Fibroblast of skin of left biceps (primary cell): Measurements from ENCODE around the gene PTGIS.

Experiments used
- DNase-seq, 2 experiments: peaks; one replicate each; pipeline ENCODE4 v3.0.0-alpha.2; 2013; ENCODE audit warnings: low read depth in 2 of 2

Gene PTGIS

DNA sequence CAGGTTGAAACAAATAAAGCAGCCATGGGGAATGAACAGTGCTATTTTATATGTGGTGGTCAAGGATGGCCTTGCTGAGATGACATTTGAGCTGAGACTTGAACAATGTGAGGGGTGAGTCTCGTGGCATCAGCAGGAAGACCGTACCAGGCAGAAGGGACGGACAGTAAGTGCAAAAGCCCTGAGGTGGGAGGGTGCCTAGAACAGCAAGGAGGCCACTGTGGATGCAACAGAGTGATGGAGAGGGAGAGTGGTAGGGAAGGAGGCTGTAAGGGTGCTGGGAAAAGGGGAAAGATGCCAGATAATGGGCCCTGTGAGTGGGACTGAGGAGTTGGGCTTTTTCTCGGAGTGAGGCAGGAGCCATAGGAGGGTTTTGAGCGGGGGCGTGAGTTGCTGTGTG, 97.0 kb downstream of the PTGIS start:
- no peak for DNase-seq

DNA sequence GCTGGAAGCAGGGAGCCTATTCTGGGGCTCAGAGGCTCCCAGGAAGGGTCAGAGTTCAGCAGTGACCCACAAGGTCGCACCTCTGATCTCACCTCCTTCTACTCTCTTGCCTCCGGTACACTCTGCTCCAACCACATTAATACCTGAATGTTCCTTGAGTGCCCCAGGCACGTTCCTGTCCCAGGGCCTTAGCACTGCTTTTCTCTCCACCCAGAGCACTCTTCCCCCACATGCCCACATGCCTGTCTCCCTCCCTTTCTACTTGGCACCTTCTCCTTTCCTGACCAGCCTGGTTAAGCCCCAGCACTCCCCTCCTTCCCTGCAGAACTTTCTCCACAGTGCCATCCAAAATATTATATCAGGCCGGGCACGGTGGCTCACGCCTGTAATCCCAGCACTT, 98.9 kb downstream of the PTGIS start:
- no peak for DNase-seq

DNA sequence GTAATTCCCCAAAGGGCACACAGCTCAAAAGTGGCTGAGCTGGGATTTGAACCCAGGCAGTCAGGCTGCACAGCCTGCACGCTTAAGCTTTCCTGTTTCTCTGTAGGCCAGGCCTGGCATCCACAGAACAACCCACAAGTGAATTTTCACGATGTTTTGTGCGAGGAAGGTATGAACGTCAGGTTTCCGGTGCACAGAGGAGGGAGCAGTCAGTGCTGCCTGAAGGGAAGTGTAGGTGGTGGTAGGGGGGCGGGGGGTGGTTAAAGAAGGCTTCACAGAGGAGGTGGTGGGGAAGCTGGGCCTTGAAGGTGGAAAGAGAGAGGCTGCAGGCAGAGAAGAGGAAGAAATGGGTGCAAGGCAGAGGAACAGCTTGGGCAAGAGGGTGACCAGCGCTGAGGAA, 99.5 kb downstream of the PTGIS start:
- no peak for DNase-seq

DNA sequence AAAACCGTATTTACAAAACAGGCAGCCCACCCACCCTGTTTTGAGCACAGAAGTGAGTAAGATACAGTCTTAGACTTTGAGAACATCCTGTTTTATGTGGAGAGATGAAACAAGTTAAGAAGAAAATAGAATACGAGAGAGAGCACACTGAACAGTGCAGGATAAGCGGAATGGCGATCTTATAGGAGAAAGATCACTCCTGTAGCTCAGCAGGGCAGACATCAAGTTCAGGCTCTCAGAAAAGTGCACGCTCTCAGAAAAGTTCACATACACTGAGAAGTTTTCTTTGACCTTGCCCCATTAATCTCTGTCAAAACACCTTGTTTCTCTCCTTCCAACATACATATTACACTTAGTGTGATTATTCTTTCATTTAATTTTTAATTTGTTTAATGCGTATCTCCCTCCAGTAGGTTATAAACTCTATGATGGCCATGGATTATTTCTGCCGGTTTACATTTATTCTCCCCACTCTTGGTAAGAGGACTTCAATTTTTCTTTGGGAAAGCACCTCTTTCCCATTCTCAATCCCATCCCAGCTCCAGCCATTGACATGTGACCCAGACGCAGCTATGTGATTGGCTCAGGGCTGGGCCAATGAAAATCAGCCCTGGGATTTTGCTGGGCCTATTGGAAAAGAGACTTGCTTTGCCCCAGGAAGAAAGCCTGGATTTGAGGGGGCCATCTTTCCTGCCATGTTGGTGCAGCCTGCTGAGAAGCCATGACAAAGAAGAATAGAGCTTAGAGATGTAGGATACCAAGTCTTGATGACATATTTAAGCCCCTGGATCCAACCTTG, 101.6 kb downstream of the PTGIS start:
- DNase-seq, result no peak

DNA sequence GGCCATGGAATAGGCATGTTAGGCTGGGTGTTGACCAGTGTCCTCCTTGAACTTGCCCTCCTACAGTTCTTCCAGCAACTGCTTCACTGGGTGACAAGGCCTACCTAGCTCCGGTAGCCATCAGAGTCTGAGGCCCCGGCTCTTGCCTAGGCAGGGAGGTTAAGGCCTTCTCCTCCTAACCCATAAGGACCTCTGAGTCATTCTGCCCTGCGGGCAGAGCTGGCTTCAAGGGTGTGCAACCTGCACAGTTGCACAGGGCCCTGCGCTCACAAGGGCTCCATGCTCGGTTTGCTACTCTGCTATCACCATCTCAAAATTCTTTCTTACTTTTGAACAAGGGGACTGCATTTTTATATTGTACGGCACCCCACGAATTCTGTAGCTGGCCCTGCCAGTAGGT, 103.4 kb downstream of the PTGIS start:
- DNase-seq, result no peak

DNA sequence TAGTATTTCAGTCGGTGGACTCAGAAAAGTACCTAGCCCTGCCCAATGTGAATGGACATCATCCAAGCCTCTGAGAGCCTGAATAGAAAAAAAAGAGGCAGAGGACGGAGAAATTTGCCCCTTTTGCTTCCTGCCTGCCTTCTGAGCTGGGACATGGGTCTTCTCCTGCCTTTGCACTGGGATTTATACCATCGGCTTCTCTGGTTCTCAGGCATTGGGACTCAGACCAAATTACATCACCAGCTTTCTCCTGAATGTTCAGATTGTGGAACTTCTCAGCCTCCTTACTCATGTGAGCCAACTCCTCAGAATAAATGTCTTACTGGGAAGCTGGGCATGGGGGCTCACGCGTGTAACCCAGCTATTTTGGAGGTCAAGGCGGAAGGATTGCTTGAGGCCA, 105.3 kb downstream of the PTGIS start:
- DNase-seq, result no peak

DNA sequence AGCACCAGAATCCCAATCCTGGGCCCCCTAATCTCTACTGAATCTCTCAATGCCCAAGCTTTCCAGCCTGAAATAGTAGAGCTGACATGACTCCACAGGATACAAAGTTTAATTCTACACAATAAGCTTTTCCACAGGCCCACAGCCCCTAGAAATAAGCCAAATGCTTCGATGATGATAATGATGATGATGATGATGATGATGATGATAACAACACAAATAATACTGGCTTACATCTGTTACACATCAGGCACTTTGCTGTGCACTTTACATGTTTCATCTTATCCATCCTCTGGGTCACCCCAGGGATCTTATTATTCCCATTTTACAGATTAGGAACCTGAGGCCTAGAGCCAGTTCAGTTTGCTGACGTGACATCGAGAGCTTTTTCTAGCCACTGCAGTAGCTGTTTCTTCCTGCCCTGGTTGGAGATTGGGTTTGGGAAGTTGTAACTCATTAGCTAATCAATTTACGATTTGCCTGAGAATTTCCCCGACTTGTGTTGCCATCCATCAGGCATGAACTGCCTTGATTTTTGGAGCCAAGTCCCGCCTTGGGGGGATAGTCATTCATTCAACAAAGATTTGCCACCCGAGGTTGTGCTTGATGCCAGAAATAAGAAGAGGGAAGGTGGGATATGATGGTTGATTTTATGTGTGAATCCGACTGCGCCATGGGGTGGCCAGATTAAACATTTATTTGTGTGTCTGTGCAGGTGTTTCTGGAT, 105.9 kb downstream of the PTGIS start:
- no peak for DNase-seq

DNA sequence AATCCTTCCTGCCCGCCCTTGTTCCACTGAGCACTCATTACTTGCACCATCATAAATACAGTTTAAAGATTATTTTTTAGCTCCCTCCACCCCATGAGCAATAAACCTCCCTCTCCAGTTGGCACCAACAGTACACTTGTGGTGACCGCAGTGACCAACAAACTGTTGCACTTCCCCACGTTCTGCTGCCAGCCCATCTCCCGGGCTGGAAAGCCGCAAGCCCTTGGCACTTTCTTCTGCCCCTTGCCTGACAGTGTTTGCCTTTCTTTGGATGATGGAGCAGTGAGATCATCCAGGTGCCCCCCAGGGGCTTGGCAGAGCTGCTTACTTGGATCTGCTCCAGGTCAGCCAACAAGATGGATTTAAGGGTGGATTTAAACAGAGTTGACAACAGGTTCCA, 107.0 kb downstream of the PTGIS start:
- no peak for DNase-seq

DNA sequence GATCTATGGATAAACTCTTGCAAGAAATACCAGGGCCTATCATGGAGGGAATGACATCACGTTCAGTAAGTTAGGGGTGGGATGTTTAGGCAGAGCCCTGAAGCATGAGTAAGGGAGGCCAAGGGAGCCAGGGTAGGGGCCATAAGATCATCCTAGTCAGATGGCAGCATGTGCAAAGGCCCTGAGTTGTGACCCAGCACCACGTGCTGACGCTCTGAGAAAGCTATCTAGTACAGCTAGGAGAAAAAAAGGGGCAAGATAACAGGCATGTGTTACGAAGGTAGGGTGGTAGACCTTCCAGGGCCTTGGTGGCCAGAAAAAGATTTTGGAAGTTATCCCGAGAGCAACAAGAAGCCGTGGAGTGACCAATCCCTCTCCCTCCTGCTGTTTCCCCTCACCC, 107.8 kb downstream of the PTGIS start:
- DNase-seq, result no peak

DNA sequence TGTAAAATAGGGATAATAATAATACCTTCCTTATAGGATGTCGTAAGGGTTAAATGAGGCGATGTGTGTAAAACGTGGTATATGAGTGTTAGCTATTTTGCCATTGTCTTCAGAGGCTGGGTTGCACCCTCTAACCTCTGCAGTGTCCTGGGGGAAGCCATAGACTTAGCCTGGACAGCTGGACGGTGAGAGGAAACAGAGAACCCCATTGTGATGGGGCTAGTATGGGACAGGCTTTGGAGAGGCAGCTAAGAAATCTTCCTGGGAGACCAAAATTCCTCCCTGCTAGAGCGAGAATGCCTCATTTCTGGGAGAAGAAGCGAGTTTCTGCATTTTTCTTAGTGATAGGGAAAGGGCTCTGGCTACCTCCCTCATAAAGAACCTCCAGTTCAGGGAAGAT, 108.3 kb downstream of the PTGIS start:
- no peak for DNase-seq

DNA sequence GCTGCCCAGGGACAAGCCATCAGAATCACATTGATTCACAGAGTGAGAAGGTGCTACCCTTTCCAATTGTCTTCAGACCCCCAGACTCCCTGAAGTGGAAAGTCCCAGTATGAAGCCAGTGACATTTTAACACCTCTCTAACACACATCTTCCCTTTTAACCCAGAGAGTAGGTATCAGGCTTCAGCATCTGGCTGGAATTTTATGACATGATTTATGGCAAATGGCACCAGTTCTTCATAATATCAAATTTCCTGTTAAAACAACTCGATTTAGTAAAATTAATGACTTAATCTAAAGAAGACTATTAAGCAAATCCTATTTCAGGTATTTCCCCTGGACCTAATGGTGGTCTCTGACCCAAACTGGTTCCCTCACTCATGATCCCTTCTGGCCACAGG, 110.5 kb downstream of the PTGIS start:
- no peak for DNase-seq

DNA sequence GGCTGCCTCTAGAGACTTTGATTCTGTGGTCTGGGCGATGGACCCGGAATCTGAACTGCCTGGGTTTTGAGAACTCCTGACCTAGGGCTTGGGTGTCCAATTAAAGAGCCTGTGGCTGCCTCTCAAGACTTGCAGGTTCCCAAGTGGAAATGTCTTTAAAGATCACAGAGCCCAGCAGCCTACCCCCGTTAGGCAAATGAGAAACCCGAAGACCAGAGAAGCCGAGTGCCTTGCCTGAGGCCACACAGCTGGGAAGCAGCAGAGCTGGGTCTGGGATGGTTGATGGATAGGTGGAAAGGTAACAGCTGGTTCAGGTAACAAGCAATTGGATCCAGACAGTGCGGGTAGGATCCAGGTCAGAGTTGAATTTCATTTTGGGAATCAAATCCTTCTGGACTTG, 111.3 kb downstream of the PTGIS start:
- DNase-seq, result no peak

DNA sequence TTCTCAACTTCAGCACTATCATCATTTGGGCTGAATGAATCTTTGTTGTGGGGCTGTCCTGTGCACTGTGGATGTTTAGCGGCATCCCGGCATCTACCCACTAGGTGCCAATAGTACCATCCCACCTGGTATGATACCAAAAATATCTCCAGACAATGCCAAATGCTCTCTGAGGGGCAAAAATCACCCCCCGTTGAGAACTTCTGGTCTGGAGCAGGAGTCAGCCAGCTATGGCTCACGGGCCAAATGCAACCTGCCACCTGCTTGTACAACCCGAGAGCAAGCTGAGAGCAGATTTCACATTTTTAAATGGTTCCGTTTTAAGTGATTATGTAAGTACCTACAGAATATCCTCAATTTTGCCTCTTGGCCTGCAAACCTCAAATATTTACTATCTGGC, 112.2 kb downstream of the PTGIS start:
- DNase-seq, result no peak
